ENCODE results near the gene SLC66A2.

The SLC66A2 gene

GRCh38 chr18:79950515-79951341 is 725 bp downstream of the SLC66A2 start:
- TF ChIP-seq RARB (CRISPR knock-in tag; IDR thresholded peaks at IDR 0.05) (no peak), ARNTL (CRISPR knock-in tag; IDR thresholded peaks at IDR 0.05; ENCODE audit: borderline replicate concordance, low read depth) (no peak), CSDC2 (CRISPR knock-in tag; IDR thresholded peaks at IDR 0.05) (no peak), ZFP30 (CRISPR knock-in tag; IDR thresholded peaks at IDR 0.05) (no peak), POU6F1 (CRISPR knock-in tag; IDR thresholded peaks at IDR 0.05; ENCODE audit: borderline replicate concordance, low read depth) (no peak), ZNF8 (CRISPR knock-in tag; IDR thresholded peaks at IDR 0.05) (no peak), BACH2 (CRISPR knock-in tag; IDR thresholded peaks at IDR 0.05; ENCODE audit: borderline replicate concordance) (no peak), PPARA (CRISPR knock-in tag; IDR thresholded peaks at IDR 0.05; ENCODE audit: borderline replicate concordance) (no peak)
- ATAC-seq: peak; percentile 51

DNA sequence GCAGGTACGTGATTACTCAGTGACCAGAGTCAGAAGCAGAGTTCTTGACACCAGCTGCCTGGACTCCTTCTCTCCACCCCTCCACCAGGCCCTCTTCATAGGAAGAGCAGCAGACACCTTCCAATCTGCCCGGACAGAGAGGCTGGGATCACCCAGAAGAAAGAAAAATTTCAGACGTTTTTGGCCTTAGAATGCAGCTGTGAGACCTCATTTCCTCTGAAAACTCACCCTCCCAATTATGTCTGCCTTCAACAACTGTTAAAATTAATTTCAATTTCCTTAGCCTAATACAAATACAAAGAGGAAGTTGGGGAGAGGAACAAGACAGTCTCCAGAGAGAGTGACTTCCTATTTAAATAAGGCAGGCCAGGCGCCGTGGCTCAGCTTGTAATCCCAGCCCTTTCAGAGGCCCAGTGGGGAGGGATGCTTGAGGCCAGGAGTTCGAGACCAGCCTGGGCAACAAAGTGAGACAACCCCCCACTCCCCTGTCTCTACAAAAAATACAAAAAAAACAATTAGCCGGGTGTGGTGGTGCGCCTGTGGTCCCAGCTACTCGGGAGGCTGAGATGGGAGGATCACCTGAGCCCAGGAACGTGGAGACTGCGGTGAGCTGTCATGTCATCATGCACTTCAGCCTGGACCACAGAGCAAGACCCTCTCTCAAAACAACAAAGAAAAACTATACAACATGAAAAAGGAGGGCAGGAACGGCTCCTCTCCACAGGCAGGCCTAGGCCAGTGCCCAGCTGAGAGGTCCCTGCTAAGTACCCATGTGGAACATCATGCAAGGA is 1.6 kb downstream of the SLC66A2 start:
- no peak for TF ChIP-seq ARNTL (CRISPR knock-in tag; IDR thresholded peaks at IDR 0.05; ENCODE audit: borderline replicate concordance, low read depth)
- TF ChIP-seq TSHZ2 (CRISPR knock-in tag; IDR thresholded peaks at IDR 0.05): no peak
- TF ChIP-seq ZC3H10 (CRISPR knock-in tag; IDR thresholded peaks at IDR 0.05): no peak
- no peak for TF ChIP-seq OSR1 (CRISPR knock-in tag; IDR thresholded peaks at IDR 0.05)
- TF ChIP-seq TCF4 (CRISPR knock-in tag; IDR thresholded peaks at IDR 0.05; ENCODE audit: borderline replicate concordance): no peak
- TF ChIP-seq POU6F1 (CRISPR knock-in tag; IDR thresholded peaks at IDR 0.05; ENCODE audit: borderline replicate concordance, low read depth): no peak
- no peak for TF ChIP-seq ZFP30 (CRISPR knock-in tag; IDR thresholded peaks at IDR 0.05)
- no peak for TF ChIP-seq RARB (CRISPR knock-in tag; IDR thresholded peaks at IDR 0.05)
- TF ChIP-seq ZFP3 (CRISPR knock-in tag; IDR thresholded peaks at IDR 0.05): no peak
- no peak for TF ChIP-seq CSDC2 (CRISPR knock-in tag; IDR thresholded peaks at IDR 0.05)
- TF ChIP-seq GLIS3 (CRISPR knock-in tag; IDR thresholded peaks at IDR 0.05): no peak
- TF ChIP-seq TOX (CRISPR knock-in tag; IDR thresholded peaks at IDR 0.05; ENCODE audit: borderline replicate concordance): no peak
- TF ChIP-seq, protein P1, sequence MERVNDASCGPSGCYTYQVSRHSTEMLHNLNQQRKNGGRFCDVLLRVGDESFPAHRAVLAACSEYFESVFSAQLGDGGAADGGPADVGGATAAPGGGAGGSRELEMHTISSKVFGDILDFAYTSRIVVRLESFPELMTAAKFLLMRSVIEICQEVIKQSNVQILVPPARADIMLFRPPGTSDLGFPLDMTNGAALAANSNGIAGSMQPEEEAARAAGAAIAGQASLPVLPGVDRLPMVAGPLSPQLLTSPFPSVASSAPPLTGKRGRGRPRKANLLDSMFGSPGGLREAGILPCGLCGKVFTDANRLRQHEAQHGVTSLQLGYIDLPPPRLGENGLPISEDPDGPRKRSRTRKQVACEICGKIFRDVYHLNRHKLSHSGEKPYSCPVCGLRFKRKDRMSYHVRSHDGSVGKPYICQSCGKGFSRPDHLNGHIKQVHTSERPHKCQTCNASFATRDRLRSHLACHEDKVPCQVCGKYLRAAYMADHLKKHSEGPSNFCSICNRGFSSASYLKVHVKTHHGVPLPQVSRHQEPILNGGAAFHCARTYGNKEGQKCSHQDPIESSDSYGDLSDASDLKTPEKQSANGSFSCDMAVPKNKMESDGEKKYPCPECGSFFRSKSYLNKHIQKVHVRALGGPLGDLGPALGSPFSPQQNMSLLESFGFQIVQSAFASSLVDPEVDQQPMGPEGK (CRISPR knock-in tag; IDR thresholded peaks at IDR 0.05; ENCODE audit: borderline replicate concordance): no peak
- ATAC-seq: no peak

DNA sequence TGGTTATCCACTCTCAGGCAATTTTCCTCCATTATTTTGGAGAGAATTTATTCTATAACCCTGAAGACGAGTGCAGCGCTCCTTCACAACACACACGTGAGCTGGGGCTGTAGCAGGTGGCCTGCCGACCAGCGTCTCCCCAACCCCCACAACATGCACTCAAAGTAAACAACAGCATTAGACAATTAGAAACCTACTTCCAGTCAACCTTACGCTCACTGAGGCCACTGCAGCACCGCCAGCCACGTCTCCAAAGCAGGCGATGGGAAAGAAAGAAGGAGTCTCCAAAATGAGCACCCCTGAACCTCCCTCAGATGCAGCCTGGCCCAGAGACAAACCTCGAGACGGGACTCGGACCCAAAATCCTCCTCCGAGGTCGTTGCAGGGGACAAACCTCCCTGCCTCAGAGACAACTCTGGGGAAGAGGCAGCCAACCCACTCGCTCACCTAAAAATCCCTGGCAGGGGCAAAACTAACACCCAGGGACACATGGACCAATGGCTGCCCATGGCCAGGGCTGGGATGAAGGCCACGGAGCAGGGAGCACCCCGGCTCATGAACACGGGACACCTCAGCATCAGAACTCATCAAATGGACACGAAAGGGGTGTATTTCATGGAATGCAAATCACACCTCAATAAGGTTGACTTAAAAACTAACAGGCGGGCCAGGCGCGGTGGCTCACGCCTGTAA is 2.6 kb downstream of the SLC66A2 start:
- no peak for ATAC-seq
- no peak for TF ChIP-seq TCF4 (CRISPR knock-in tag; IDR thresholded peaks at IDR 0.05; ENCODE audit: borderline replicate concordance)
- TF ChIP-seq ISL1 (CRISPR knock-in tag; IDR thresholded peaks at IDR 0.05): no peak
- TF ChIP-seq, protein P2, sequence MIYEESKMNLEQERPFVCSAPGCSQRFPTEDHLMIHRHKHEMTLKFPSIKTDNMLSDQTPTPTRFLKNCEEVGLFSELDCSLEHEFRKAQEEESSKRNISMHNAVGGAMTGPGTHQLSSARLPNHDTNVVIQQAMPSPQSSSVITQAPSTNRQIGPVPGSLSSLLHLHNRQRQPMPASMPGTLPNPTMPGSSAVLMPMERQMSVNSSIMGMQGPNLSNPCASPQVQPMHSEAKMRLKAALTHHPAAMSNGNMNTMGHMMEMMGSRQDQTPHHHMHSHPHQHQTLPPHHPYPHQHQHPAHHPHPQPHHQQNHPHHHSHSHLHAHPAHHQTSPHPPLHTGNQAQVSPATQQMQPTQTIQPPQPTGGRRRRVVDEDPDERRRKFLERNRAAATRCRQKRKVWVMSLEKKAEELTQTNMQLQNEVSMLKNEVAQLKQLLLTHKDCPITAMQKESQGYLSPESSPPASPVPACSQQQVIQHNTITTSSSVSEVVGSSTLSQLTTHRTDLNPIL (CRISPR knock-in tag; IDR thresholded peaks at IDR 0.05; ENCODE audit: low read depth): no peak
- TF ChIP-seq, protein P1 (CRISPR knock-in tag; IDR thresholded peaks at IDR 0.05; ENCODE audit: borderline replicate concordance): no peak
- no peak for TF ChIP-seq ZNF8 (CRISPR knock-in tag; IDR thresholded peaks at IDR 0.05)
- no peak for TF ChIP-seq BACH2 (CRISPR knock-in tag; IDR thresholded peaks at IDR 0.05; ENCODE audit: borderline replicate concordance)
- TF ChIP-seq, protein P3, sequence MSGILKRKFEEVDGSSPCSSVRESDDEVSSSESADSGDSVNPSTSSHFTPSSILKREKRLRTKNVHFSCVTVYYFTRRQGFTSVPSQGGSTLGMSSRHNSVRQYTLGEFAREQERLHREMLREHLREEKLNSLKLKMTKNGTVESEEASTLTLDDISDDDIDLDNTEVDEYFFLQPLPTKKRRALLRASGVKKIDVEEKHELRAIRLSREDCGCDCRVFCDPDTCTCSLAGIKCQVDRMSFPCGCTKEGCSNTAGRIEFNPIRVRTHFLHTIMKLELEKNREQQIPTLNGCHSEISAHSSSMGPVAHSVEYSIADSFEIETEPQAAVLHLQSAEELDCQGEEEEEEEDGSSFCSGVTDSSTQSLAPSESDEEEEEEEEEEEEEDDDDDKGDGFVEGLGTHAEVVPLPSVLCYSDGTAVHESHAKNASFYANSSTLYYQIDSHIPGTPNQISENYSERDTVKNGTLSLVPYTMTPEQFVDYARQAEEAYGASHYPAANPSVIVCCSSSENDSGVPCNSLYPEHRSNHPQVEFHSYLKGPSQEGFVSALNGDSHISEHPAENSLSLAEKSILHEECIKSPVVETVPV (CRISPR knock-in tag; IDR thresholded peaks at IDR 0.05): no peak
- TF ChIP-seq ZFP30 (CRISPR knock-in tag; IDR thresholded peaks at IDR 0.05): no peak
- no peak for TF ChIP-seq PPARA (CRISPR knock-in tag; IDR thresholded peaks at IDR 0.05; ENCODE audit: borderline replicate concordance)
- TF ChIP-seq ARNTL (CRISPR knock-in tag; IDR thresholded peaks at IDR 0.05; ENCODE audit: borderline replicate concordance, low read depth): no peak

All from SK-N-SH treated with all-trans-retinoic acid at 6 μM for 48 hours (cell line).